H1 (cell line): ENCODE measurements around the gene SSRP1. TPM values are rescaled to one million over a fixed set of nuclear protein-coding genes. Genes with fewer than 3 reads are reported as not detected.

Source experiments
- CTCF ChIA-PET: fragments of 300-600 bp; sonication (Branson Sonifier 250); formaldehyde crosslinking; loops from one replicate; lab custom pipeline; 2021; ENCODE audit not compliant: partially characterized antibody; lab: Charles Lee
- POLR2A ChIA-PET: fragments of 300-600 bp; sonication (Branson Sonifier 250); formaldehyde crosslinking; loops from one replicate; lab custom pipeline; 2021; ENCODE audit warnings: inconsistent platforms; ENCODE audit not compliant: partially characterized antibody; lab: Charles Lee
- DNase-seq, 2 experiments: peaks; one replicate each; pipeline versions ENCODE4 v3.0.0 to v3.0.0-alpha.2; 2010 to 2022; ENCODE audit warnings: low spot score in 2 of 2, low read depth in 1 of 2, mixed read lengths in 1 of 2
- FAIRE-seq: peaks from 2 replicates; lab custom pipeline; 2011; peaks lifted over from hg19 to GRCh38; lab: Jason Lieb, UNC
- H2AFZ ChIP-seq: 2 replicates; pipeline ENCODE4 v1.8.1; 2012; ENCODE audit warnings: low read length, inconsistent platforms
- H2AK5ac ChIP-seq: 2 replicates; pipeline ENCODE4 v1.6.1; 2013; ENCODE audit warnings: low read depth, low read length
- H2BK120ac ChIP-seq: replicated peaks from 2 replicates; pipeline ENCODE3; 2013; ENCODE audit warnings: low read depth, low read length, inconsistent platforms
- H2BK12ac ChIP-seq: 2 replicates; pipeline ENCODE4 v1.6.1; 2013; ENCODE audit warnings: low read depth, low read length
- H2BK15ac ChIP-seq: 2 replicates; pipeline ENCODE4 v1.6.1; 2013; ENCODE audit warnings: low read length
- H2BK20ac ChIP-seq: 2 replicates; pipeline ENCODE4 v1.6.1; 2013; ENCODE audit warnings: low read length
- H2BK5ac ChIP-seq: 2 replicates; pipeline ENCODE4 v1.6.1; 2013; ENCODE audit warnings: low read depth, low read length
- H3K14ac ChIP-seq: 2 replicates; pipeline ENCODE4 v1.6.1; 2013; ENCODE audit warnings: inconsistent platforms; ENCODE audit not compliant: insufficient read length
- H3K18ac ChIP-seq: 2 replicates; pipeline ENCODE4 v1.6.1; 2013; ENCODE audit warnings: low read length; ENCODE audit errors: extremely low read depth
- H3K23ac ChIP-seq: 2 replicates; pipeline ENCODE4 v1.6.1; 2013; ENCODE audit warnings: inconsistent platforms; ENCODE audit not compliant: insufficient read length
- H3K23me2 ChIP-seq: 2 replicates; pipeline ENCODE4 v1.6.1; 2013; ENCODE audit warnings: low read depth, low read length
- H3K27ac ChIP-seq: 2 replicates; pipeline ENCODE4 v1.6.1; 2011; ENCODE audit warnings: low read depth, low read length, inconsistent platforms
- H3K27me3 ChIP-seq, 4 experiments: replicated peaks in 1 of 4; 1 replicate in 1 of 4; 2 replicates in 3 of 4; pipeline versions ENCODE4 v1.6.1 to v1.8.1; 2011 to 2013; ENCODE audit warnings: low read length in 3 of 4, mild to moderate bottlenecking in 3 of 4, inconsistent platforms in 2 of 4, mixed read lengths in 2 of 4, moderate library complexity in 1 of 4; ENCODE audit not compliant: control insufficient read depth in 3 of 4, insufficient read depth in 3 of 4; ENCODE audit errors: extremely low read depth in 1 of 4
- H3K36me3 ChIP-seq, 4 experiments: 2 replicates each; pipeline versions ENCODE4 v1.6.1 to v1.8.1; 2011 to 2013; ENCODE audit warnings: mild to moderate bottlenecking in 4 of 4, low read length in 3 of 4, moderate library complexity in 2 of 4, control low read depth in 1 of 4, inconsistent platforms in 1 of 4; ENCODE audit not compliant: insufficient read depth in 4 of 4, control insufficient read depth in 2 of 4
- H3K4ac ChIP-seq: replicated peaks from 2 replicates; pipeline ENCODE3; 2013; ENCODE audit warnings: low read length, low read depth, mixed read lengths, inconsistent platforms; ENCODE audit not compliant: insufficient read length
- H3K4me1 ChIP-seq, 4 experiments: replicated peaks in 1 of 4; 1 replicate in 1 of 4; 2 replicates in 3 of 4; pipeline versions ENCODE4 v1.6.1 to v1.8.1; 2011 to 2013; ENCODE audit warnings: low read length in 3 of 4, inconsistent platforms in 2 of 4, mixed read lengths in 1 of 4; ENCODE audit not compliant: insufficient read depth in 4 of 4, control insufficient read depth in 3 of 4
- H3K4me2 ChIP-seq, 2 experiments: 2 replicates each; pipeline versions ENCODE4 v1.6.1 to v1.8.1; 2011 to 2013; ENCODE audit warnings: low read depth in 2 of 2, low read length in 2 of 2, control low read depth in 1 of 2, inconsistent platforms in 1 of 2, mild to moderate bottlenecking in 1 of 2; ENCODE audit not compliant: insufficient read depth in 1 of 2
- H3K4me3 ChIP-seq, 4 experiments: fragments of 200-600, 300-600 bp in 1 of 4; sonication (generic), shearing (Covaris generic), sonication (Bioruptor Twin) in 1 of 4; 2 replicates each; pipeline versions ENCODE4 v1.5.1 to v1.8.1; 2011 to 2016; ENCODE audit warnings: low read length in 4 of 4, low read depth in 3 of 4, control low read depth in 2 of 4, inconsistent platforms in 2 of 4, mild to moderate bottlenecking in 2 of 4, mixed read lengths in 1 of 4, moderate library complexity in 1 of 4; ENCODE audit not compliant: insufficient read depth in 2 of 4; ENCODE audit errors: extremely low read depth in 1 of 4
- H3K56ac ChIP-seq: replicated peaks from 2 replicates; pipeline ENCODE3; 2013; ENCODE audit warnings: low read depth, mild to moderate bottlenecking, mixed read lengths, low read length, inconsistent platforms; ENCODE audit not compliant: insufficient read length
- H3K79me1 ChIP-seq: 2 replicates; pipeline ENCODE4 v1.6.1; 2013; ENCODE audit warnings: low read depth, low read length, control low read depth
- H3K79me2 ChIP-seq, 2 experiments: 2 replicates each; pipeline versions ENCODE4 v1.6.1 to v1.8.1; 2012 to 2013; ENCODE audit warnings: low read length in 2 of 2, mild to moderate bottlenecking in 2 of 2, inconsistent platforms in 1 of 2; ENCODE audit not compliant: insufficient read depth in 2 of 2, control insufficient read depth in 1 of 2
- H3K9ac ChIP-seq, 4 experiments: replicated peaks in 1 of 4; 1 replicate in 1 of 4; 2 replicates in 3 of 4; pipeline versions ENCODE4 v1.6.1 to v1.8.1; 2011 to 2013; ENCODE audit warnings: low read depth in 3 of 4, low read length in 3 of 4, control low read depth in 2 of 4, mild to moderate bottlenecking in 2 of 4, moderate library complexity in 2 of 4, inconsistent platforms in 1 of 4; ENCODE audit errors: extremely low read depth in 1 of 4
- H3K9me3 ChIP-seq, 2 experiments: 2 replicates each; pipeline versions ENCODE4 v1.6.1 to v1.8.1; 2012 to 2013; ENCODE audit warnings: mild to moderate bottlenecking in 2 of 2, moderate library complexity in 2 of 2, control low read depth in 1 of 2, inconsistent platforms in 1 of 2, low read depth in 1 of 2, low read length in 1 of 2, mixed read lengths in 1 of 2; ENCODE audit not compliant: insufficient read depth in 2 of 2
- H4K20me1 ChIP-seq, 2 experiments: replicated peaks in 1 of 2; 2 replicates each; pipeline versions ENCODE3 to v1.8.1; 2011 to 2013; ENCODE audit warnings: inconsistent platforms in 2 of 2, low read length in 2 of 2, mild to moderate bottlenecking in 1 of 2; ENCODE audit not compliant: insufficient read depth in 2 of 2, control insufficient read depth in 1 of 2
- H4K5ac ChIP-seq: 2 replicates; pipeline ENCODE4 v1.6.1; 2013; ENCODE audit warnings: low read length, low read depth, mixed read lengths, inconsistent platforms; ENCODE audit not compliant: insufficient read length
- H4K8ac ChIP-seq: 2 replicates; pipeline ENCODE4 v1.8.0; 2013; ENCODE audit warnings: mild to moderate bottlenecking, moderate library complexity, low read length, inconsistent platforms; ENCODE audit not compliant: insufficient read depth; ENCODE audit errors: extremely low read depth
- H4K91ac ChIP-seq: replicated peaks from 2 replicates; pipeline ENCODE3; 2013; ENCODE audit warnings: low read length, mixed read lengths, inconsistent platforms; ENCODE audit not compliant: insufficient read length
- CTBP2 ChIP-seq: IDR thresholded peaks from 2 replicates; pipeline ENCODE4 v1.7.0; 2011; ENCODE audit warnings: borderline replicate concordance, mild to moderate bottlenecking, moderate library complexity, mixed read lengths, low read length; ENCODE audit not compliant: insufficient read depth, insufficient read length
- KDM4A ChIP-seq: IDR thresholded peaks from one replicate; pipeline ENCODE4 v1.7.1; 2012; ENCODE audit warnings: low read depth, mild to moderate bottlenecking, moderate library complexity, low read length, inconsistent platforms; ENCODE audit not compliant: severe bottlenecking
- RBBP5 ChIP-seq: IDR thresholded peaks from 2 replicates; pipeline ENCODE4 v1.7.1; 2012; ENCODE audit warnings: low read depth, mild to moderate bottlenecking, inconsistent platforms, low read length, moderate library complexity, borderline replicate concordance
- RNF2 ChIP-seq: fragments of 200-900, 300-1000 bp; sonication (generic); IDR thresholded peaks from 2 replicates; pipeline ENCODE4 v1.7.1; 2016; ENCODE audit warnings: borderline replicate concordance, low read depth, mild to moderate bottlenecking, antibody characterized with exemption, low read length; ENCODE audit not compliant: poor library complexity, severe bottlenecking; ENCODE audit errors: missing control alignments
- WGBS, 2 experiments: shearing (Covaris generic) in 1 of 2; methylation state at CpG; one replicate each; pipeline versions ENCODE4 v1.1.6 to v1.1.7; 2013 to 2015; ENCODE audit warnings: low lambda C conversion rate in 2 of 2, mixed read lengths in 2 of 2, inconsistent platforms in 1 of 2, low coverage in 1 of 2, missing lambda C conversion rate in 1 of 2; ENCODE audit not compliant: insufficient replicate concordance in 2 of 2, insufficient coverage in 1 of 2, insufficient read length in 1 of 2; ENCODE audit errors: extremely low coverage in 1 of 2, missing lambda C conversion rate in 1 of 2; 5-methylcytosine and 5-hydroxymethylcytosine counted together
- polyA plus RNA-seq, 7 experiments: library from polyadenylated mRNA; depleted of rRNA in 3 of 7; stranded (reverse) in 5 of 7; unstranded in 2 of 7; fragments of >200 nt in 5 of 7; fragments of 200-250 nt in 2 of 7; gene quantifications; 1 replicate in 5 of 7; 2 replicates in 1 of 7; 4 replicates in 1 of 7; pipeline versions ENCODE4 v1.2.1 to v1.2.3, GENCODE V29; 2011 to 2013; ENCODE audit warnings: missing spikeins in 2 of 7, mixed read lengths in 2 of 7
- total RNA-seq: library from RNA; stranded (reverse); fragmentation: NEBNext Ultra II Directional; extraction: Animal tissue kit (Norgen Biotek cat#: 25700); gene quantifications from 2 replicates; pipeline ENCODE4 v1.2.1, GENCODE V29; 2021
- TF ChIP-seq, protein P1 (sequence below): IDR thresholded peaks from 2 replicates; pipeline ENCODE4 v1.6.1; 2011; ENCODE audit warnings: low read depth, mild to moderate bottlenecking, low read length; ENCODE audit not compliant: insufficient read depth

Gene SSRP1
- total and polyA plus RNA-seq, 2 of the 8 experiments (the other 6 are each of a cell fraction or from before 2014, with no cell fraction given), result 259 to 281 TPM

DNA sequence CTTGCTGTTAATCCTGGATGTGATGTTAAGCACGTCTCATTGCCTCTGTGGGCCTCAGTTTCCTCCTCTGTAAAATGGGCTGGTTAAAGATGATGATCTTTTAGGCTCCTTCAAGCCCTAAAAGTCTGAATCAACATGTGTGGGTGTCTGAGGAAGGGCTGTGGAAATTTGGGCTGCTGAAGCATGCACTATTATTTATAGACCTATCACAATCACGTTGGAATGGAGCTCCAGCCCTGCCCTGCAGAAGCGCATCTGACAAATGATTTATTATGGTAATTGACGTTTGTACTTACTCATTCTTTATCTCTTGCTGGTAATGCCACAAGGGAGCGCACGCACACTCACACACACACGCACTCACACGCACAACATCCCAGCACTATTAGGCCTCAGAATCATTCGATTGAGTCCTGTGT is 22.9 kb upstream of the SSRP1 start:
- TF ChIP-seq RNF2 (no peak), CTBP2 (no peak), RBBP5 (no peak), KDM4A (no peak)
- TF ChIP-seq, protein P1, sequence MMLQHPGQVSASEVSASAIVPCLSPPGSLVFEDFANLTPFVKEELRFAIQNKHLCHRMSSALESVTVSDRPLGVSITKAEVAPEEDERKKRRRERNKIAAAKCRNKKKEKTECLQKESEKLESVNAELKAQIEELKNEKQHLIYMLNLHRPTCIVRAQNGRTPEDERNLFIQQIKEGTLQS, result no peak
- Histone ChIP-seq H3K79me2 (no peaks in the 10 kb centered on the region), H4K91ac (no peak overlapping the region), H2BK5ac (no peak overlapping the region), H3K9ac (no peak overlapping the region), H2BK20ac (no peak overlapping the region), H3K23me2 (no peaks in the 10 kb centered on the region; the same call in 1 of the 2 replicates), H3K14ac (no peak overlapping the region), H3K4me3 (no peak overlapping the region), H2BK120ac (no peak overlapping the region), H3K79me1 (no peaks in the 10 kb centered on the region), H2BK15ac (no peak overlapping the region), H3K27me3 (no peaks in the 10 kb centered on the region; a peak in 1 of 7 replicates), H3K4ac (no peak overlapping the region), H3K4me1 (peaks cover 0 to 6% (median 1%) of the 10 kb centered on the region in 4 experiments; a peak in 3 of 7 replicates), H3K27ac (no peak overlapping the region), H3K56ac (no peak overlapping the region), H3K18ac (no peak overlapping the region), H2AFZ (no peak overlapping the region), H3K4me2 (no peak overlapping the region), H2AK5ac (no peak overlapping the region), H3K9me3 (no peaks in the 10 kb centered on the region), H3K36me3 (no peaks in the 10 kb centered on the region), H4K5ac (no peak overlapping the region), H3K23ac (no peak overlapping the region), H2BK12ac (no peak overlapping the region; the same call in 1 of the 2 replicates), H4K20me1 (no peaks in the 10 kb centered on the region), H4K8ac (no peak overlapping the region)
- FAIRE-seq, result no peak
- WGBS, 2 experiments, result 88% methylated on average over 9 of the region's 9 CpGs; no CpG with 5 or more reads in 1 of the 2 experiments
- POLR2A ChIA-PET, result interaction anchor here (1.3 to 1.6 kb wide), 2 partner anchors 23 to 48 kb away, joined by 3 to 5 read pairs; partner anchors contain the start of gene SSRP1
- CTCF ChIA-PET, result interaction anchor here (1.2 to 2.7 kb wide), 9 partner anchors 8 to 168 kb away, joined by 3 to 11 read pairs (median 5); no protein-coding TSS in a partner anchor
- DNase-seq, result no peak
